ENCODE measurements around the gene GNG8.
"Not testable (repeated sequence)": the region's sequence is repeated elsewhere in the genome, so short reads cannot be mapped to it uniquely, and the experiment has no call there.

GNG8 gene

DNA sequence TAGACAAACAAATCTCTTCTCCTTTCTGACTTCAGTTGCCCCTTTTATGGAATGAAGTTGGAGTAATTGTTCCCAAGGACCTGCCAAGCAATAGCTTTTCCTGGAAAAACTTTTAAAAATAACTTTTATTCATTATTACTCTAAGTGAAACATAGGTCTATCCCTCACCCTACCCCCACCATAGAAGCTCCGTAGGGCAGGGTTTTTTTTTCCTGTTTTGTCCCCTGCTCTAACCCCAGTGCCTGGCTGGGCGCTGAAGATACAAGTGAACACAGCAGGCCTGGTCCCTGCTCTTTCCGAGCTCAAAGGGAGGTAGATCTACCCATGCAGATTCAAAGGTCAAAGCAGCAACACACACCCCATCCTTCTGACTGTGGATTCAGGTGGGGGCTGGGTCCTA is 8.7 kb upstream of the GNG8 start:
- FAIRE-seq = no peak

DNA sequence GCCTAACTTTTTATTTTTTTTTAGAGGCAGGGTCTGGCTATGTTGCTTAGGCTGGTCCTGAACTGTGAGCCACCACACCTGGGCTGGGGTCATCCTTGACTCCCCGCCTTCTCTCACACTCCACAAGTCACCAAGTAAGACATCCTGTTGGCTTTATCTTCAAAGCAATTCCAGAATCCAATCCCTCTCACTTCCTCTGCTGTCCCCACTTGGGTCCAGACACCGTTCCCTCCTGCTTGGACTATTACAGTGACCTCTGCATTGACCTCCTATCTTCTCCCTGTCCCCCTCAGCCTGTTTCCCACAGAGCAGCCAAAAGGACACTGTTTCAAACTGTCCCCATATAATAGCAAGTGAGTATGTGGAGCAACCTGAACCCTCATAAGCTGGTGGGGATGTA is 4.7 kb upstream of the GNG8 start:
- FAIRE-seq = no peak

DNA sequence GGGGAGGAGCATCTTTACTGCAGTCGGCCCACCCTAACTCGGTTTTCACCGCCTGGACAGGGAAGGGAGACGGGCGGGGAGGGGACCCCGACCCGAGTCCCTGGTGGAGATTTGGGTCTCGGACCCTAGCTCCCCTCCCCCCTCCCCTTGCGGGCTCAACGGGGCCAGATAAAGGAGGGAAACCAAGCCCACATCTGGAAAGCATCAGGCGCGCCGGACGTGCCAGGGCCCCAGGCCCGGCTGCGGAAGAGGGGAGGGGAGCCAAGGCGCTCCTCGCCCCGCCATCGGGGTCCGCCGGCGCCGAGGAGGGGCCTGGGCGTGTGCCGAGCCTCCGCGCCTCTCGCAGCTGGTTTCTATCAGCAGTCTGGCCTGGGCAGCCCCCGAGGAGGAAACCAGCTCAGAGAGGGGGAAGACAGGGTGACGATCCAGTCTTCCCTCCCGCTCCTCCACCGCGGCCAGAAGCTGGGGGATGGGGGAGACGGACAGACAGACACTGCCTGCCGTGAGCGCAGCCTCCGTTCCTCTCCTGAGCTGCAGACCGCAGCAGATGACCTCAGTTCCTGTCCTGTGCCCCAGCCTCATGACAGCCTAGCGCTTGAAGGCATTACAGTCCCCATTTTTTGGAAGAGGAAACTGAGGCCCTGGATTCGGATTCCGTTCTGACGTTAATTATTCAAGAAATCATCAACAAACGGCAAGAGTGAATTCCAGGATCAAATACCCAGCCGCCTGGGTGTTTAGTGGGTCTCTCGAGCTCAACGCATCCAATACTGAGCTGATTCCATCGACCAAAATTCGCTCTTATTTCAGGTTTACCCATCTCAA is 3.6 kb upstream of the GNG8 start:
- FAIRE-seq = no peak

DNA sequence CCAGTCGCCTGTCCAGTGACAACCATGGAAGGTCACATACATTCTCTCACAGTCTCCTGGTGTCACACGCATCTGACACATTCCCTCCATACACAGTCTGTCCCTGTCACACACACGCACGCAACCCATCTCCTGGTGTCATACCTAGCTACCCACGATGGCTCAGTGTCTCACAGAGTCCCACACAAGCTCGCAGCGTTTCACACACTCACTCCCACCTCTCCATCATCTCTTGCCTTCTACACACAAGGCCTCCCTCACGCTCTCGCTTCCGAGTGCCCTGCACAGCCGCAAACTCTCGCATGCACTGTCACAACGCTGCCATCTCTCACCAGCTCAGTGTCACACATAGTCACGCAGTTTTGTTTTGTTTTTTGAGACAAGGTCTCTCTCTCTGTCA is 1.2 kb upstream of the GNG8 start:
- no peak for FAIRE-seq

DNA sequence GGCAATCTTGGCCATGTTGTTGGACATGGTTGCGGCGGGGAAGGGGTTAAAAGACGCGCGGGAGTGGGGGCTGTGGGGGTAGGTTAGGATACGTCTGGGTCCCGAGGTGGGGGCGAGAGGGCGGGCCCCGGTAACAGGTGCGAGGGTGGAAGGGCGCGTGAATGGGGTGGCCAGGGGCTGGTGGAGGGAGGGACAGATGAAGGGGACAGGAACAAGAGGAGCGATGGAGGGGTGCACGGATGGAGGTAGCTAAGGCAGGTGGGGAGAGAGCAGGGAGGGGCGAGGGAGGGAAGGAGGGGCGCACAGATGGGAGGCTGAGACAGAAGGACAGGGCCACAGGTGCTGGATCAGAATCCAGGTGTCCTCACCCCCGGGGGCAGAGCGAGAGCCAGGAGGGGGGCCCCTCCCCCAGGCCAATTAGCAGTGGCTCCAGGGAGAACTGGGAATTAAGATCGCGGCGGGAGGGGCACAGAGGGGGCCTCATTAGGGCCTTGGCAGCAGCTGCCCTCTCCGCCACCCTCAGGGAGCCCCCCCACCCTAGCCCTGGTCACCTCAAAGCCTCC is 1.3 kb downstream of the GNG8 start:
- FAIRE-seq = no peak

DNA sequence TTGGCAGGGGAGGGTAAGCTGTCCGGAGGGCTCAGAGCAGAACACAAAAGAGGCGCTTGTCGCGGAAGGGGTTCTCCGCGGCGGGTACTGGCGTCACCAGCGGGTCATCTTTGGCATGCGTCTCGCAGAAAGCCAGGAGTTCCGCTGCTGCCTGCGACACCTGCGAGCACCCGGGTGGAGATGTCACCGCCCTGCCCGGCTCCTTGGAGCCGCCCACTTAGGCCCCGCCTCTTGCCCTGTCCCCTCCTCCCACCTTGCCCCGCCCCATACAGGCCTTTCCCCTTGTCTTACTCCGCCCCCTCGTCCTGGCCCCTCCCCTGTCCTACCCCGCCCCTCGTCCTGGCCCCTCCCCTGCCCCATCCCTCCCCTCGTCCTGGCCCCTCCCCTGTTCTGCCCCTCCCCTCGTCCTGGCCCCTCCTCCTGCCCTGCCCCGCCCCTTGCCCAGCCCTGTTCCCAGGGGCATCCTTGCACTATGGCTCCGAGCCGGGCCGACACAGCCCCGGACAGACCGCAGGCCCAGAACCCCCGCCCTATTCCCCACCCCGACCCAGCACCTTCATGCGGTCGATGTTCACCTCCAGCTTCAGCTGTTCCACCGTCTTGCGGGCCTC is 1.9 kb downstream of the GNG8 start:
- FAIRE-seq = peak; percentile 71

DNA sequence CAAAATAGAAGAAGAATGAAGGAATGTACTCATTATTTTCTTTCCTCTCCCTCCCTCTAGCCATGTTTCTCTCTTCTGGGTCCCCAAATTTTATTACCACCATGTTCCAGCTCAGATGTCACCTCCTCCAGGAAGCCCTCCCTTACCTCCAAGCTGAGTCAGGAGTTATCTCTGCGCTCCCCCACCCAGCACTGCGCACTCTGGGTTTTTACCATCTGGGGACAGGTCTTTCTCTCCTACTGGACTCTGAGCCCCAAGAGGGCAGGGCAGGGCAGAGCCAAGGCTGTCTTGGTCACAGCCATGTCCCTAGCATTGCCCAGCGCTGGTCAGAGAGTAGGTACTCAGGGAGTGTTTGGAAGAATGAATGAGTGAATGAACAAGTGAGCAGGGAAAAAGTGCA is 2.9 kb downstream of the GNG8 start:
- no peak for FAIRE-seq

DNA sequence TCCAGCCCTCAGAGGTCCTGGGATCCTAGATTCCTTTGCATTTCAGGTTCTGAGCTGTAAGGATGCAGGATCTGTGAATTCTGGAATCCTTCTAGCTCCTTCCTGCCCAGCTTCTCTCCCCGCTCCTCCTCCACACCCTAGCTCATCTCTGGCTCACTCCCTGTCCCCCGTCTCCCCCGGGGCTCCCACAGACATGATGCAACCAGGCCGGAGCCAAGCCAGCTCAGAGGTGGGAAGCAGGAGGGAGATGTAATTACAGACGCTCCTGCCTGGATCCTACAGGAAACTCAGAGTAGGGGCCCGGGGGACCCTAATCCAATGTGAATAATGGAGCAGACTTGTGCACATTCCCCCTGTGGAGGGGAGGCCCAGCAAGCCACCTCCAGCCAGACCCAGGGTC is 4.5 kb downstream of the GNG8 start:
- no peak for FAIRE-seq

DNA sequence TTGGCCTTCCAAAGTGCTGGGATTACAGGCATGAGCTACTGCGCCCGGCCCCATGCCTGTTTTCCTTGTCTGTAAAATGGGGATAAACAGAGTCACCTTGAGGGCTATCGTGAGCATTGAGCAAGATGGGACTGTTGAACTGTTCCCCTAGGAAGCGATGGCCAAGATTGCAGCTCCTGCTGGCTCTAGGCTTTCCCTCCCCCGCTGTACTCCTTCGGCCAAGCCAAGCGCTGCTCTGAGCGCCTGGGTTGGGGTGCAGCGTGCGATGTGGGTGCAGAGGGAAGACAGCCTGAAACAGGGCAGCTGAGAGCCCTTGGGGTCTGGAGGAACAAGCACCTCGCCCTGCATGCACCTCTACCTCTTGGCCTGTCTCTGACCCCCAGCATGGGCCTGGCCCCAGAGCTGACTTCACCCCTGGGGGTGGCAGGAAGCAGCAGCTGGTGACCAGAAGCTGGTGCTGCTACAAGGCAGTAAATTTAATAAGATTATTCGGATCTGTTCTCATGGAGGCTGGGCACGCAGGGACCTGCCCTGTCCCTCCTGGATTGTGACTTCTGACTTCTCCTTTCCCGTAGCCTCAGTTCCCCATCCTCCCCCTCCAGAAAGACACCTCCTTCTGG is 5.3 kb downstream of the GNG8 start:
- no peak for FAIRE-seq

DNA sequence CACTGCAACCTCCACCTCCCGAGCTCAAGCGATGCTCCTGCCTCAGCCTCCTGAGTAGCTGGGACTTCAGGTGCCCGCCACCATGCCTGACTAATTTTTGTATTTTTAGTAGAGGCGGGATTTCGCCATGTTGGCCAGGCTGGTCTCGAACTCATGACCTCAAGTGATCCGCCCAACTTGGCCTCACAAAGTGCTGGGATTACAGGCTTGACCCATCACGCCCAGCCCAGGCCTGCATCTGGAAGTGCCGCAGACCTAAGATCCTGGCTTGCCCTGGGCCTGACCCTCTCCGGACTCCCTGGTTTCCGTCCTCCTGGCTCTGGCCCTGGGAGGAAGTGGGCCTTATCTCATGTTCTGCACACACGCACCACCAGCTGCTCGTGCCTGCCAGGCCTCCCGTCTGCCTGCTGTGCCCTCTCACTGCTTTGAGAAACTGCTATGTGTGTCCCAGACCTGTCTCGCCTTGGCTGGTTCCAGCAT is 6.4 kb downstream of the GNG8 start:
- no peak for FAIRE-seq

DNA sequence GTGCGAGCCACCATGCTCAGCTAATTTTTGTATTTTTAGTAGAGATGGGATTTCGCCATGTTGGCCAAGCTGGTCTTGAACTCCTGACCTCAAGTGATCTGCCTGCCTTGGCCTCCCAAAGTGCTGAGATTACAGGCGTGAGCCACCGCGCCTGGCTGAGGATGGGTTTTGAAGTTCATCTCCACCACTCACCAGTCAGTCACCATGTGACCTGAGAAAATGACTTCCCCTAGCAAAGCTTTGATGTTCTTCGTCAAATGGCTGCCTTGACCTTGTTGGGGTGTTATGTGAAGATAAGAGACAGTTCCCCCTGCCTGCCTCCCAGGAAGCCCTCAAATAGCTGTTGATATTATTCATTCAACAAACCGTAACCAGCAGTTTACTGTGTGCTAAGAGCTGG is 7.0 kb downstream of the GNG8 start:
- FAIRE-seq = not testable (repeated sequence)

DNA sequence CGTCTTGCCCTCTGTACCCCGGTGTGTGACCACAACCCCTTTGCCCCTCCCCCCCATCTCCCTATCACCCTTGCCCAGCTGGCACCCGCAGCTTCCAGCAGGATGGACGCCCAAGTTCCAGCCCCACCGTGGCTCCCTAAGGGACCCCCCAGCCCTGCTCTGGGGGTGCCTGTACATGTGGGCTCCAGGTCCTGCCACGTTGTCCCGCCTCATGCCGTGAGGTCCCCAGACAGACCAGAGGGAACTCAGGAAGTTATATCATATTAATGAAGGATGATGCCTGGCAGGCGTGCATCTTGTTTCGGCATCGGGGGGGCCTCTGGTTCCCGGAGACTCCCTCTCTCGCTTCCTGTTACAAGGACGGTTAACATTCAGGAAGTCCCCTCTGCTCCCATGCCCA is 9.6 kb downstream of the GNG8 start:
- no peak for FAIRE-seq

DNA sequence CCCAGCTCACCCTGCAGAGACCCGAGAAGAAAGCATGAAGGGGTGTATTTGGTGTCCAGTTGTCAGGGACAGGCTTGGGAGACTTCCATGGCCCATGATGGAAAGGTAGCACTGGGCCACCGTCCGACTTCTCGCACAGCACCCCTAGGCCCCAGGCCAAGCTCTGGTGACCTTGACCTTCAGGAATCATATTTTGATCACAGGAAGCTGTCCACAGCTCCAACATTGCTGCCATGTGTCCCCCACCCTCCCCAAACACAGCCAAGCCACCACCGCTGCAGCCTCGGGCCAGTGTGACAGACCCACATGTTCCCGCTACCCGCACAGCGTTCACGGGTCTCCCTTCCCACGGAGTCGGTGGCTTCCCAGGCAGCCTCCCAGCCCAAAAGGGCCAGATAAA is 10.3 kb downstream of the GNG8 start:
- FAIRE-seq = no peak

DNA sequence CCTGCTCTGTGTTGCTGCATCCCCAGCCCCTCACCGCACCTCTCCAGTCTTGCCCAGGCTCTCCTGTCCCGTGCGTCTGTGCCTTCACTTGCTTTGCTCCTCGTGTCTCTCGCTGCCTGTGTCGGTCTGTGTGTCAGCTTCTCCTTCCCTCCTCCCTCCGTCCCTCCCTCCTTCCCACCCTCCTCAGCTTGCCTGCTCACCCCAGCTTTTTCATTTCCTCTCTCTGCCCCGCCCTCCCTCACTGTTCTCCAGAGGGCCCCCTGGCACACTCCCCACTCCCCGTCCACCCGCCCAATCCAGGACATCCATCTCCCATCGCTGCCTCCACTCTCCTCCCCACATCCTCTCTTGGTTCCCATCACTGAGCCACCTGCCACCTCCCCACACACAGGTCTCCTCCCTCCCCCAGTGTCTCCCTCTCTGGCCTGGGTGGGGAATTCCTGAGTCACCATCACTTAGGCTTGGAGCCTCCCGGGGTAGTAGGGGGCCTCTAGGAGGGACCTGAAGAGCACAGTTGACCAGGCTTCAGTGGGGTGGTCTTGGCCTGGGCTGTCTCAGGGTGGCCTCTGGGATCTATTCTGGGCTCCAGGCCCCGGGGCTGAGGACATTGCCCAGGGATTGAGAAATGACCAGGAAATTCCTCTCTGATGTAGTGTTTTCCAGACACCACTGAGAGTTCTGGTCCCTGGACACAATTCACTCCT is 10.9 kb downstream of the GNG8 start, which contains the start of gene PTGIR:
Gene PTGIR, minus strand, starts transcription at position 132 of the 704 bp plus-strand sequence. CDS start 864 bp downstream, outside the sequence.
- no peak for FAIRE-seq

DNA sequence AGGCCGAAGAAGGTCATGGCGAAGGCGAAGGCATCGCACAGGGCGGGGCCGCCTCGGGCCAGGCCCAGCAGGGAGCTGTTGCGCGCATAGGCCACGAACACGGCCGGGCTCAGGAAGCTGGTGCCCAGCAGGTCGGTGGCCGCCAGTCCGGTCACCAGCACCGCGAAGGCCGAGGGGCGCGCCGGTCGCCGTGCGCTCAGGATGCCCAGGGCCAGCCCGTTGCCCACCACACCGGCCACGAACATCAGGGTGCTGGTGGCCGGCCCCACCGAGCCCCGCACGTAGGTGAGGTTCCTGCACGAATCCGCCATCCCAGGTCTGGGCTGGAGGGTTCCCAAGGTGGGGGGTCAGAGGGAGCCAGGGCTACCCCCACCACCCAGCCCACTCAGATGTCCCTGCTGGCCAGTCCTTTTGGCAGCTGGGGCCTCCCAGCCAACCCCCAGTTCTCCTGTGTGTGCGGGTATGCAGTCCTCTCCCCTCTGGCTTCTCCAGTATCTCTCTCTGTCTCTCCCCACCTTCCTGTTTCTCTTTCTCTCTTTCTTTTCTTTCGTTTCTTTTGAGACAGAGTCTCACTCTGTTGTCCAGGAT is 12.0 kb downstream of the GNG8 start:
- FAIRE-seq = no peak

DNA sequence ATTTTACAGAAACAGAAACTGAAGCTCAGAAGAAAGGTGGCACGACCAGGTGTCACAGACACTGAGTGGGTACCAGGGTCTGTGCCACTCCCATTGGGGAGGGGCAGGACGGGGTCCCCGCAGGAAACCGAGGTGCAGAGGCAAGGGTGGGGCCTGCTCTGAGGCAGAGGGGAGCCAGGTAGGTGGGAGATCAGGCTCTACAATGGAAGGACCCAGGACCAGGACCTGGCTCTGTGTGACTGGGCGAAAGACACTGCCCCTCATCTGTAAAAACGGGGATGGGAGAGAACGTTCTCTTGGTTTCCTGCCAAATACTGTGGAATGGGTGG is 13.9 kb downstream of the GNG8 start:
- FAIRE-seq = no peak

DNA sequence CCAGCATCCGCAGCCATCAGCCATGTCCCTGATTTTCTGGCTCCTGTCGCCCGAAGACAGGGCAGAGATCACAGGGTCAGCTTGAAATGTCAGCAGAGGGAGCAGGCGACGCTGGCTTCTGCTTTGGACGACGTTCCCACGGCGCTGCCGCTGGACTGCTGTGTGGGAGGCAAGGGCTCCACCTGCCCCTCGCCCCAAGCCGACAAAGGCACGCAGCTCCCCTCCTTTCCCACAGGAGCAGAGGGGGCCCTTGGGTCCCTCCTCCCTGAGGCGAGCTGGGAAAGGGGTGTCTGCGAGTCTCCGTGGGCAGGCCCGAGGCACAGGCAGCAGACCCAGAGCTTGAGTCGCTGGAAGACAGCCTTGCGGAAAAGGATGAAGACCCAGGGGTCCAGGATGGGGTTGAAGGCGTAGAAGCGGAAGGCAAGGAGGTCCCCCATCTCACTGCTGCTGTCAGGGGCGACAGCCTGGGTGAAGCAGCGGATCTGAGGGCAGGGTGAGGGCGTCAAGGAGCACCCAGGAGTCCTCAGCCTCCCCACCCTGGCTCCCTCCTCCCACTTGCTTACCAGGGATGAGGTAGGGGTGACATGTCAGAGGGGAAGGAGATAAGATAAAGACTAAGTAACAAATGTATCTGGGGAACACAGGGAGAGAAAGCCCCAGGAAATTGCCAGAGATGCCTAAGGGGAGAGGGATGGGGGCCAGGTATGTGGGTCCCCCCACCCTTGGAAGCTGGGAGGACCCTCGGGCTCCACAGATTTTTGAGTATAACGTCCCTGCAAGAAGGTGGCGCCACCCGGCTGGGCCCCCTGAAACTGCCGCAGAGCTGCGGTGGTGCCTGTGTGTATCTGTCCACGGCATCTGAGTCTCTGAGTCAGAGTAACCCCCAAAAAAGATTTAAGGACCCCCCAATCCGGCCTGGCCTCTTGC is 14.5 kb downstream of the GNG8 start:
- FAIRE-seq = no peak

DNA sequence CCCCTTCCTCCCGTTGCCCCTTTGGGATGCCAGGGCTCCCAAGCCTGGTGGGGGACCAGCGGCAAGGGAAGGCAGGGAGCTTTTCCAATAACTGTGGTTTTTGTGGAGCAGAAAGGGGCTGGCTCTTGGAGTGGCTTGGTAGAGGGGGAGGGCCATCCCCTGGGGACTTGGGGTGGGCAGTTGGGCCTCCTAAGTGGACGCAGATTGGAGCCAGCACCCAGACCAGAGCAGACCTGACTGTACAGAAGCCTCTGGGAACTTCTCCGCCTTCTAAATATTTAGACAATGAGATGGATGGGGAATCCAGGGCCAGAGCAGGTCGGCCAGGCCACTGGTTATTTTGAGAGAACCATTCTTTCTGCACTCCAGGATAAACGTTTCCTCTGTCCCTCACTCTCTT is 15.3 kb downstream of the GNG8 start:
- no peak for FAIRE-seq

DNA sequence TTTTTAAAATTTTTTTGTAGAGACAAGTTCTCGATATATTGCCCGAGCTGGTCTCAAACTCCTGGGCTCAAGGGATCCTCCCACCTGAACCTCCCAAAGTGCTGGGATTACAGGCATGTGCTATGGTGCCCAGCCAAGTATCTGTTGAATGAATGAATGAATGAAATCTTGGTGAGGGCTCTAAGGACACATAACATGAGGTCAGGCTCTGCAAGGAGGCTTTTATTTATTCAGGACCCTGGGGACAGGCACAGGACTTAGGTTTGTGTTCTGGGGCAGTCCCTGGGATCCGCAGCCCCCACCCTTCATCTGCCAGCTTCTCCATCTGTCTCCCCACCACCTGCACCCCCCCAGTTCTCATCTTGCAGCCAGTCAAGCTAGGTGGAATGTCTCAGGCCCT is 15.7 kb downstream of the GNG8 start:
- no peak for FAIRE-seq

DNA sequence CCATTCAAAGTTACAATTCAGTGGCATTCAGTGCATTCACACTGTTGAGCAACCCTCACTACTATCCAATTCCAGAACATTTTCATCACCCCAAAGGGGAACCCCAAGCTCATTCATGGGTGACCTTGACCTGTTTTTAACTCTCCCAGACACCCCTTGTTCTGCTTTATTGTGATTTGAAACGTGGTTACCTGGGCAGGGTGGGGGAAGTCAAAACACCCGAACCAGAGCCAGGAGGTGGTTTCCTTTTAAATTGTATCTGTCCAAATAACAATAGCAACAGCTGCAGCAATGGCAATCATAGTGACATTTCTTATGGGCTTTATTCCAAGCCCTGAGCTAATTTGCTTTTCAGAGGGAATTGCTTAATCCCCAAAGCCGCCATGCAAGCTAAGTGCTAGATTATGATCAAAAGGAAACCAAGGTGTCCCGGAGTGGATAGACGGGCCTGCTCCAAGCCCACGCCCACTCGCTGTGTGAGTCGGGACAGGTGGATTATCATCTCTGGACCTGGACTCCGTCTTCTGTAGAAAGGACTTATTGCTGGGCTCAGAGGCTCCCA is 17.3 kb downstream of the GNG8 start:
- FAIRE-seq = no peak

DNA sequence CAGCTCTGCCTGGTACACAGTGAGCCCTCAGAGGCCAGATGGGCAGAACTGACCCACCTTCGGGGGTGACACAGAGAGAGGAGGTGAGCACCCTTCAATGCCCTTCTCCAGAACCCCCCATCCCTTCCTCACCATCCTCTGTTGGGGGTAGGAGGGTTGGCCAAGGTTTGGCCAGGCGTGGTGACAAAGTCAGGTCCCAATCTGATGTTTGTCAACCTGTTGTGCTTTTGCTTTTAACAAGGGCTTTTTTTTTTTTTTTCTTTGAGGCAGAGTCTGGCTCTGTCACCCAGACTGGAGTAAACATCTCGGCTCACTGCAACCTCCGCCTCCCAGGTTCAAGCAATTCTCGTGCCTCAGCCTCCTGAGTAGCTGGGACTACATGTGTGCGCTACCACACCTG is 18.4 kb downstream of the GNG8 start:
- FAIRE-seq = no peak

Measured in G401.6 (cell line).